Colonic mucosa (tissue), 4 donors: ENCODE data around the gene BRD4. TPM values are rescaled to one million over a fixed set of nuclear protein-coding genes. Genes with fewer than 3 reads are reported as not detected.

Source experiments
- DNase-seq: peaks from one replicate; pipeline ENCODE4 v3.0.0-alpha.2; 2020
- H3K27ac ChIP-seq: fragments of 200-600 bp; one replicate; pipeline ENCODE4 v1.8.0; 2021
- H3K27me3 ChIP-seq: fragments of 200-600 bp; one replicate; pipeline ENCODE4 v1.8.0; 2021
- H3K36me3 ChIP-seq: fragments of 200-600 bp; one replicate; pipeline ENCODE4 v1.8.0; 2021
- H3K4me1 ChIP-seq: fragments of 200-600 bp; one replicate; pipeline ENCODE4 v1.8.0; 2021; ENCODE audit warnings: mild to moderate bottlenecking
- H3K4me3 ChIP-seq: fragments of 200-600 bp; one replicate; pipeline ENCODE4 v1.8.0; 2021
- H3K9ac ChIP-seq, 2 donors: one replicate each; pipeline ENCODE4 v1.7.0; 2013; ENCODE audit warnings: control low read depth in 2 of 2, low read depth in 2 of 2, low read length in 2 of 2
- H3K9me3 ChIP-seq: fragments of 200-600 bp; one replicate; pipeline ENCODE4 v1.8.0; 2021
- CTCF ChIP-seq: fragments of 200-600 bp; IDR thresholded peaks from one replicate; pipeline ENCODE4 v1.8.0; 2022; ENCODE audit warnings: antibody characterized with exemption, mild to moderate bottlenecking
- intact Hi-C: fragments of 100-400 bp; cut with DNase I; formaldehyde crosslinking; loops from one replicate; pipeline ENCODE4 v1.14.1; 2022
- total RNA-seq, 2 donors: library from RNA; stranded (reverse); fragmentation: NEBNext Ultra II Directional in 1 of 2; extraction: Animal tissue kit (Norgen Biotek cat#: 25700) in 1 of 2; gene quantifications; one replicate each; pipeline ENCODE4 v1.2.1, GENCODE V29; 2021
- donor health status: healthy.
- donor health status: DM: no; HTN: no; CAD: no.
- donor health status: DM: no; HTN: no; CAD: no.

The BRD4 gene
- total RNA-seq, 2 donors from 2014 or later = 67.2 to 82.7 TPM

- no peaks in the 10 kb centered on the region for H3K36me3 ChIP-seq
- DNase-seq = no peak
- no peak overlapping the region for H3K27ac ChIP-seq
- TF ChIP-seq CTCF = no peak
- peak overlapping the region; percentile 41 for H3K4me3 ChIP-seq
- H3K27me3 ChIP-seq = peaks cover 5% of the 10 kb centered on the region
- H3K9ac ChIP-seq = peak overlapping the region; percentile 34 to 69
- no peaks in the 10 kb centered on the region for H3K9me3 ChIP-seq
- no peaks in the 10 kb centered on the region for H3K4me1 ChIP-seq
- intact Hi-C loops = no loop called here
Observed at GRCh38 chr19:15223649-15224361, 108.5 kb downstream of the BRD4 start.

- Histone ChIP-seq H3K4me3 (peak overlapping the region; percentile 41), H3K27me3 (peaks cover 5% of the 10 kb centered on the region), H3K9ac (peak overlapping the region; percentile 34 to 69), H3K4me1 (no peaks in the 10 kb centered on the region), H3K9me3 (no peaks in the 10 kb centered on the region), H3K36me3 (no peaks in the 10 kb centered on the region), H3K27ac (no peak overlapping the region)
- TF ChIP-seq CTCF = no peak
- intact Hi-C loops = no loop called here
- DNase-seq = peak; percentile 81
Observed at GRCh38 chr19:15222738-15223648, 109.3 kb downstream of the BRD4 start.

GRCh38 chr19:15220833-15221232 is 111.5 kb downstream of the BRD4 start:
- no peak for TF ChIP-seq CTCF
- H3K9ac ChIP-seq = no peak overlapping the region
- no peak overlapping the region for H3K27ac ChIP-seq
- H3K36me3 ChIP-seq = no peaks in the 10 kb centered on the region
- no peak for DNase-seq
- intact Hi-C loops = no loop called here
- H3K4me1 ChIP-seq = no peaks in the 10 kb centered on the region
- no peak overlapping the region for H3K4me3 ChIP-seq
- no peaks in the 10 kb centered on the region for H3K9me3 ChIP-seq
- H3K27me3 ChIP-seq = peaks cover 5% of the 10 kb centered on the region

GRCh38 chr19:15218501-15218900 is 113.8 kb downstream of the BRD4 start:
- H3K9me3 ChIP-seq = no peaks in the 10 kb centered on the region
- intact Hi-C loops = no loop called here

More at GRCh38 chr19:15218501-15218900, 113.8 kb downstream of the BRD4 start:
- Histone ChIP-seq H3K4me3 (no peak overlapping the region), H3K9ac (no peak overlapping the region), H3K36me3 (no peaks in the 10 kb centered on the region), H3K4me1 (no peaks in the 10 kb centered on the region), H3K27ac (no peak overlapping the region), H3K27me3 (peaks cover under 1% of the 10 kb centered on the region)
- TF ChIP-seq CTCF = no peak
- DNase-seq = no peak
